CD4-positive, alpha-beta T cell treated with Interferon gamma for 1 hour (primary cell): ENCODE results near the gene SPAAR.
A peak's percentile ranks its signal among the peaks of the same experiment; 100 is the strongest.
"Not testable (repeated sequence)": the region's sequence is repeated elsewhere in the genome, so short reads cannot be mapped to it uniquely, and the experiment has no call there.

Experiments used
- DNase-seq: peaks from one replicate; pipeline ENCODE4 v3.0.0-alpha.2; 2020

Gene SPAAR

GRCh38 chr9:35923927-35924763, 14.9 kb downstream of the SPAAR start:
- no peak for DNase-seq

- no peak for DNase-seq
These were observed 19.5 kb downstream of the SPAAR start for GRCh38 chr9:35928591-35929452.

GRCh38 chr9:35929453-35929718, 20.1 kb downstream of the SPAAR start:
- no peak for DNase-seq

GRCh38 chr9:35930521-35930920, 21.2 kb downstream of the SPAAR start:
- no peak for DNase-seq

GRCh38 chr9:35930989-35931388, 21.7 kb downstream of the SPAAR start:
- no peak for DNase-seq

GRCh38 chr9:35932735-35933134, 23.4 kb downstream of the SPAAR start:
- DNase-seq, result no peak

- DNase-seq, result no peak
These were observed 24.3 kb downstream of the SPAAR start for GRCh38 chr9:35933550-35934067.

GRCh38 chr9:35934069-35934468, 24.8 kb downstream of the SPAAR start:
- not testable (repeated sequence) for DNase-seq

- no peak for DNase-seq
These were observed 26.0 kb downstream of the SPAAR start for GRCh38 chr9:35935261-35935660.

GRCh38 chr9:35935755-35936509, 26.6 kb downstream of the SPAAR start:
- no peak for DNase-seq

- DNase-seq, result no peak
These were observed 27.9 kb downstream of the SPAAR start for GRCh38 chr9:35937227-35937626.

- DNase-seq, result no peak
These were observed 29.4 kb downstream of the SPAAR start for GRCh38 chr9:35938474-35939356.

- DNase-seq, result no peak
These were observed 30.5 kb downstream of the SPAAR start for GRCh38 chr9:35939679-35940250.

GRCh38 chr9:35940458-35941407, 31.4 kb downstream of the SPAAR start:
- peak; percentile 3 for DNase-seq

- no peak for DNase-seq
These were observed 33.0 kb downstream of the SPAAR start for GRCh38 chr9:35942286-35942685.

GRCh38 chr9:35944173-35944572, 34.9 kb downstream of the SPAAR start:
- DNase-seq, result no peak

GRCh38 chr9:35944841-35945240, 35.6 kb downstream of the SPAAR start:
- DNase-seq, result no peak

- DNase-seq, result peak; percentile 46
These were observed 36.2 kb downstream of the SPAAR start for GRCh38 chr9:35945341-35946018.

- DNase-seq, result no peak
These were observed 39.2 kb downstream of the SPAAR start for GRCh38 chr9:35948451-35948850.

- no peak for DNase-seq
These were observed 39.6 kb downstream of the SPAAR start for GRCh38 chr9:35948901-35949318.
